ENCODE measurements around the gene KCNG2. TPM values are rescaled to one million over a fixed set of nuclear protein-coding genes. Genes with fewer than 3 reads are reported as not detected.

KCNG2 gene
- total and polyA plus RNA-seq, 9 of the 15 experiments (the other 6 are each of a cell fraction or from before 2014, with no cell fraction given) = not detected

DNA sequence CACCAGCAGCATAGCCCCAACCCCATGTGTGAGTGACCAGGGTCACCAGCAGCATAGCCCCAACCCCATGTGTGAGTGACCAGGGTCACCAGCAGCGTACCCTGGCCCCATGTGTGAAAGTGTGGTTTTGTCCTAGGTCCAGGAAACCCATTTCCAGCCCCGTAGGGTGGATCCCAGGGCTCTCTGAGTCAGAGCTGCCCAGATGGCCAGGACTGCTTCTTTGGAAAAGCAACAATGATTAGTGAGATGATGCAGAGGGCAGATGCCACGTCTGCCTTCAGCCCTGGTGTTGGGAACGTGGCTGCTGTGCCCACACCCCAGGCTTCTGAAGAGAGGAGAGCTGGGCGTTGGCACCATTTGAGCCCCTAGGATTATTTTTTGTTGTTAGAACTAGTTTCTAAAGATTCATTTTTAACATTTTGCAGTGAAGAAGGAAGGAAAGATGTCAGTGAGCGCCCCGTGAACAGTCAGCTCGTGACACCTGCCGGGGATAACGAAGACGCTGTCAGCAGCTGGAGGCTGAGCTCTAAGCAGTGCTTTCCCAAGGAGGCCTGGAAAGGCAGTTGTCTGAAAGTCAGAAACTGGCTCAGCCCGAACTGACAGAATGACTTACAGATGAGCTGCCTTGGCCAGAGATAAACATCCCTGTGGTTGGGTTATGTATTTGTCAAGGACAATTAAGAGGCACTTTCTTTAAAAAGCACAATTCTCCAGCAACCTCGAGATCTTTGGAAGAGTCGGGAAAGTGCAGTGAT lies 32.1 kb upstream of the KCNG2 start (continued):
- TF ChIP-seq, protein P1, sequence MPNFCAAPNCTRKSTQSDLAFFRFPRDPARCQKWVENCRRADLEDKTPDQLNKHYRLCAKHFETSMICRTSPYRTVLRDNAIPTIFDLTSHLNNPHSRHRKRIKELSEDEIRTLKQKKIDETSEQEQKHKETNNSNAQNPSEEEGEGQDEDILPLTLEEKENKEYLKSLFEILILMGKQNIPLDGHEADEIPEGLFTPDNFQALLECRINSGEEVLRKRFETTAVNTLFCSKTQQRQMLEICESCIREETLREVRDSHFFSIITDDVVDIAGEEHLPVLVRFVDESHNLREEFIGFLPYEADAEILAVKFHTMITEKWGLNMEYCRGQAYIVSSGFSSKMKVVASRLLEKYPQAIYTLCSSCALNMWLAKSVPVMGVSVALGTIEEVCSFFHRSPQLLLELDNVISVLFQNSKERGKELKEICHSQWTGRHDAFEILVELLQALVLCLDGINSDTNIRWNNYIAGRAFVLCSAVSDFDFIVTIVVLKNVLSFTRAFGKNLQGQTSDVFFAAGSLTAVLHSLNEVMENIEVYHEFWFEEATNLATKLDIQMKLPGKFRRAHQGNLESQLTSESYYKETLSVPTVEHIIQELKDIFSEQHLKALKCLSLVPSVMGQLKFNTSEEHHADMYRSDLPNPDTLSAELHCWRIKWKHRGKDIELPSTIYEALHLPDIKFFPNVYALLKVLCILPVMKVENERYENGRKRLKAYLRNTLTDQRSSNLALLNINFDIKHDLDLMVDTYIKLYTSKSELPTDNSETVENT (CRISPR knock-in tag; IDR thresholded peaks at IDR 0.05) = no peak
- TF ChIP-seq ZNF140 (CRISPR knock-in tag; IDR thresholded peaks at IDR 0.05) (no peak), PRMT5 (CRISPR knock-in tag; IDR thresholded peaks at IDR 0.05) (no peak), GABPB1 (CRISPR knock-in tag; IDR thresholded peaks at IDR 0.05) (no peak), BCOR (IDR thresholded peaks at IDR 0.05) (no peak), CTBP1 (IDR thresholded peaks at IDR 0.05; ENCODE audit: borderline replicate concordance) (no peak), ILF3 (IDR thresholded peaks at IDR 0.05; ENCODE audit: borderline replicate concordance) (no peak), TCF7L2 (IDR thresholded peaks at IDR 0.05; ENCODE audit: low read depth, low read length) (no peak), ZNF589 (CRISPR knock-in tag; IDR thresholded peaks at IDR 0.05; ENCODE audit: low read depth) (no peak)
- TF ChIP-seq, protein P2, sequence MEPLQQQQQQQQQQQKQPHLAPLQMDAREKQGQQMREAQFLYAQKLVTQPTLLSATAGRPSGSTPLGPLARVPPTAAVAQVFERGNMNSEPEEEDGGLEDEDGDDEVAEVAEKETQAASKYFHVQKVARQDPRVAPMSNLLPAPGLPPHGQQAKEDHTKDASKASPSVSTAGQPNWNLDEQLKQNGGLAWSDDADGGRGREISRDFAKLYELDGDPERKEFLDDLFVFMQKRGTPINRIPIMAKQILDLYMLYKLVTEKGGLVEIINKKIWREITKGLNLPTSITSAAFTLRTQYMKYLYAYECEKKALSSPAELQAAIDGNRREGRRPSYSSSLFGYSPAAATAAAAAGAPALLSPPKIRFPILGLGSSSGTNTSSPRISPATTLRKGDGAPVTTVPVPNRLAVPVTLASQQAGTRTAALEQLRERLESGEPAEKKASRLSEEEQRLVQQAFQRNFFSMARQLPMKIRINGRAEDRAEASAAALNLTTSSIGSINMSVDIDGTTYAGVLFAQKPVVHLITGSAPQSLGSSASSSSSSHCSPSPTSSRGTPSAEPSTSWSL (CRISPR knock-in tag; IDR thresholded peaks at IDR 0.05; ENCODE audit: borderline replicate concordance) = no peak

Measured in K562 (cell line).